H1 (cell line): ENCODE results near the gene BRCA1. TPM values are rescaled to one million over a fixed set of nuclear protein-coding genes. Genes with fewer than 3 reads are reported as not detected.

Experiments
- BACH1 ChIP-seq: IDR thresholded peaks from 2 replicates; pipeline ENCODE4 v1.6.1; 2012; ENCODE audit warnings: low read length, improper control_type of control experiment
- CHD1 ChIP-seq: IDR thresholded peaks from 2 replicates; pipeline ENCODE4 v1.6.1; 2012; ENCODE audit warnings: low read depth, low read length, improper control_type of control experiment
- CHD2 ChIP-seq: IDR thresholded peaks from 2 replicates; pipeline ENCODE4 v1.6.1; 2012; ENCODE audit warnings: low read length, improper control_type of control experiment
- CREB1 ChIP-seq: IDR thresholded peaks from 2 replicates; pipeline ENCODE4 v1.6.1; 2012; ENCODE audit warnings: inconsistent platforms
- CTBP2 ChIP-seq: IDR thresholded peaks from 2 replicates; pipeline ENCODE4 v1.7.0; 2011; ENCODE audit warnings: borderline replicate concordance, mild to moderate bottlenecking, moderate library complexity, mixed read lengths, low read length; ENCODE audit not compliant: insufficient read depth, insufficient read length
- EP300 ChIP-seq, 2 experiments: IDR thresholded peaks; 1 replicate in 1 of 2; 2 replicates in 1 of 2; pipeline ENCODE4 v1.6.1; 2011 to 2012; ENCODE audit warnings: low read depth in 2 of 2, low read length in 2 of 2, mild to moderate bottlenecking in 2 of 2, borderline replicate concordance in 1 of 2, inconsistent platforms in 1 of 2, moderate library complexity in 1 of 2
- GABPA ChIP-seq: IDR thresholded peaks from 2 replicates; pipeline ENCODE4 v1.6.1; 2011; ENCODE audit warnings: mild to moderate bottlenecking, low read length, moderate library complexity, borderline replicate concordance; ENCODE audit not compliant: insufficient read depth
- GTF2F1 ChIP-seq: IDR thresholded peaks from 2 replicates; pipeline ENCODE4 v1.6.1; 2012; ENCODE audit warnings: low read depth, low read length, improper control_type of control experiment, borderline replicate concordance
- HDAC2 ChIP-seq, 2 experiments: fragments of 300-600 bp in 1 of 2; sonication (generic) in 1 of 2; IDR thresholded peaks; 2 replicates each; pipeline ENCODE4 v1.6.1; 2011 to 2012; ENCODE audit warnings: low read depth in 2 of 2, low read length in 2 of 2, mild to moderate bottlenecking in 2 of 2, moderate library complexity in 2 of 2, borderline replicate concordance in 1 of 2, inconsistent platforms in 1 of 2
- MAFK ChIP-seq: IDR thresholded peaks from 2 replicates; pipeline ENCODE4 v1.6.1; 2012; ENCODE audit warnings: low read depth, mild to moderate bottlenecking, improper control_type of control experiment, low read length
- NANOG ChIP-seq: IDR thresholded peaks from 2 replicates; pipeline ENCODE4 v1.6.1; 2011; ENCODE audit warnings: low read length, low read depth, mild to moderate bottlenecking, inconsistent platforms; ENCODE audit not compliant: insufficient read depth, poor library complexity, severe bottlenecking
- PHF8 ChIP-seq: fragments of 200-600 bp; sonication (generic); conservative IDR thresholded peaks from 2 replicates; pipeline ENCODE4 v1.7.1; 2012; ENCODE audit warnings: low read depth, mild to moderate bottlenecking, inconsistent platforms, low read length, moderate library complexity
- POU5F1 ChIP-seq: IDR thresholded peaks from 2 replicates; pipeline ENCODE4 v1.6.1; 2011; ENCODE audit warnings: low read depth, mild to moderate bottlenecking, low read length, moderate library complexity
- SAP30 ChIP-seq: fragments of 300-600 bp; sonication (generic); IDR thresholded peaks from 2 replicates; pipeline ENCODE4 v1.7.1; 2012; ENCODE audit warnings: low read length, moderate library complexity, mild to moderate bottlenecking, inconsistent platforms; ENCODE audit not compliant: insufficient read depth, insufficient replicate concordance
- SIRT6 ChIP-seq: IDR thresholded peaks from one replicate; pipeline ENCODE4 v1.7.1; 2012; ENCODE audit warnings: low read length, inconsistent platforms
- SP2 ChIP-seq: IDR thresholded peaks from 2 replicates; pipeline ENCODE4 v1.6.1; 2012; ENCODE audit warnings: mild to moderate bottlenecking, low read length, inconsistent platforms
- SP4 ChIP-seq: IDR thresholded peaks from 2 replicates; pipeline ENCODE4 v1.6.1; 2012; ENCODE audit warnings: low read length, inconsistent platforms
- SRF ChIP-seq: IDR thresholded peaks from 2 replicates; pipeline ENCODE4 v1.6.1; 2011; ENCODE audit warnings: mild to moderate bottlenecking, low read depth, low read length, moderate library complexity
- SUZ12 ChIP-seq: fragments of 200-600 bp; sonication (generic); IDR thresholded peaks from 2 replicates; pipeline ENCODE4 v1.6.1; 2012; ENCODE audit warnings: mild to moderate bottlenecking, inconsistent platforms, low read length, moderate library complexity, mixed read lengths
- TAF1 ChIP-seq: IDR thresholded peaks from 2 replicates; pipeline ENCODE4 v1.6.1; 2011; ENCODE audit warnings: mild to moderate bottlenecking, low read depth, low read length
- TAF7 ChIP-seq: optimal IDR thresholded peaks from 2 replicates; pipeline ENCODE3; 2011; ENCODE audit warnings: low read depth, mild to moderate bottlenecking, inconsistent platforms, low read length, moderate library complexity, borderline replicate concordance
- ZNF274 ChIP-seq: IDR thresholded peaks from 2 replicates; pipeline ENCODE4 v1.7.0; 2012; ENCODE audit warnings: low read length, borderline replicate concordance; ENCODE audit errors: extremely low read depth
- polyA plus RNA-seq, 7 experiments: library from polyadenylated mRNA; depleted of rRNA in 3 of 7; stranded (reverse) in 5 of 7; unstranded in 2 of 7; fragments of >200 nt in 5 of 7; fragments of 200-250 nt in 2 of 7; gene quantifications; 1 replicate in 5 of 7; 2 replicates in 1 of 7; 4 replicates in 1 of 7; pipeline versions ENCODE4 v1.2.1 to v1.2.3, GENCODE V29; 2011 to 2013; ENCODE audit warnings: missing spikeins in 2 of 7, mixed read lengths in 2 of 7
- total RNA-seq: library from RNA; stranded (reverse); fragmentation: NEBNext Ultra II Directional; extraction: Animal tissue kit (Norgen Biotek cat#: 25700); gene quantifications from 2 replicates; pipeline ENCODE4 v1.2.1, GENCODE V29; 2021
- TF ChIP-seq, protein P1 (sequence below): IDR thresholded peaks from 2 replicates; pipeline ENCODE4 v1.6.1; 2012; ENCODE audit warnings: inconsistent platforms

Gene BRCA1
- total and polyA plus RNA-seq, 2 of the 8 experiments (the other 6 are each of a cell fraction or from before 2014, with no cell fraction given) = 30.7 to 39.2 TPM

DNA sequence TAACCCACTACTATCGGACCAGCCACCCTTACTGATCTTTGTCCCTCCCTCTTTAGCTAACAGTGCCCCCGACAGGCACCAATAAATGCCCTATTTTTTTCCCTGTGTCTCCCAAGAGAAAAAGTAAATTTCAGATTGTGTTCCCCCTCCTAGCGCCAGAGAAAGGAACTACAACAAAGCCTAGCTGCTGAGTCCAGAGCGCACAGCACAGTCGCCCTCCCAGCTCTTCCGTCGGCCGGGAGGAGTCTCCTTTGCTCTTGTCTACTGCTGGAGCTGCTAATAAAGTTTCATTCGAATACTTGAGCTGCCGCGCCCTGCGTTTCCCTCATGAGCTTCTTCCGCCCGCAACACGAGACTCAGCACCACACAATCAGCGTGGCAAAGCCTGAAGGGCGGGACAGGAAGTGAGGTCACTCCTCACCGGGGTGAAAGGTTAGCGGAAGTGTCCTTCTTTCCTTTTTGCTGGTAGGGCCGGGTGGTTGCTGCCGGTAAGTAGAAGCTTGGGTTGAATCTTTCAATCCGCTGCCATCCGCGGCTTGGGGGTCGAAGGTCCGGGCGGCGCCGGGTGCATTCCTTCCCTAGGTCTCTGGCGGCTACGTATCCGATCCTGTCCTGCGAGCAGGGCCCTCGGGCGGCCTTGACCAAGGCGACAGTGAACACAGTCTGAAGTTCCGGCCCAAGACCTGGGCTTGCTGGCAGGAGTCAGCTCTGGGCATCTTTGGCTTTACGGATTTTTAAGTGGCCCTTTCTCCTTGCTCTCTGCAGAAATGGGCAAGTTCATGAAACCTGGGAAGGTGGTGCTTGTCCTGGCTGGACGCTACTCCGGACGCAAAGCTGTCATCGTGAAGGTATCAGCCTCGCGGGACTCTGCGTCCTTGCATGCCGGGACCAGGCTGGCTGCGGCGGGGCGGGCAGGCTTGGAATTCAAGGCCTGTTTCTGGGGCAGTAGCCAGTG lies 126.9 kb downstream of the BRCA1 start, which contains the start of gene RPL27 (continued):
- peak; percentile 97 for TF ChIP-seq TAF1
- TF ChIP-seq SIRT6 = no peak
- TF ChIP-seq SP4 = peak; percentile 91; the same call in 1 of the 2 replicates
- TF ChIP-seq HDAC2 (IDR thresholded peaks at IDR 0.05; ENCODE audit: borderline replicate concordance in 1 of 2, low read depth in 2 of 2, low read length in 2 of 2) = 0 out of 4 replicates have a peak, but pooled peaks have one; percentile 30 to 59
- TF ChIP-seq SUZ12 = no peak
- no peak for TF ChIP-seq CHD1
- no peak for TF ChIP-seq ZNF274
- peak; percentile 83 for TF ChIP-seq TAF7
- no peak for TF ChIP-seq CTBP2
- peak; percentile 57 for TF ChIP-seq BACH1
- TF ChIP-seq SAP30 = peak; percentile 32
- TF ChIP-seq GABPA = peak; percentile 90
- peak; percentile 11; the same call in 1 of the 2 replicates for TF ChIP-seq SP2
- peak in 1 of 2 experiments; percentile 68; a peak in 1 of 3 replicates for TF ChIP-seq EP300 (IDR thresholded peaks at IDR 0.05; ENCODE audit: borderline replicate concordance in 1 of 2, low read depth in 2 of 2, low read length in 2 of 2)
- TF ChIP-seq GTF2F1 = 0 out of 2 replicates have a peak, but pooled peaks have one; percentile 37
- peak; percentile 85 for TF ChIP-seq PHF8
- no peak for TF ChIP-seq POU5F1
- peak; percentile 68 for TF ChIP-seq NANOG
- peak; percentile 78 for TF ChIP-seq CHD2
- TF ChIP-seq CREB1 = peak; percentile 92
- peak; percentile 33; the same call in 1 of the 2 replicates for TF ChIP-seq SRF
- TF ChIP-seq MAFK = no peak
- TF ChIP-seq, protein P1, sequence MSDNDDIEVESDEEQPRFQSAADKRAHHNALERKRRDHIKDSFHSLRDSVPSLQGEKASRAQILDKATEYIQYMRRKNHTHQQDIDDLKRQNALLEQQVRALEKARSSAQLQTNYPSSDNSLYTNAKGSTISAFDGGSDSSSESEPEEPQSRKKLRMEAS = peak; percentile 95
